NCI-H345 treated with DMSO at 0.1 percent for 48 hours (cell line): Measurements from ENCODE around the gene MACROH2A2.
"Not testable (repeated sequence)": the region's sequence is repeated elsewhere in the genome, so short reads cannot be mapped to it uniquely, and the experiment has no call there.

Experiments used
- DNase-seq: peaks from one replicate; lab custom pipeline; 2025; ENCODE audit not compliant: unreplicated experiment; lab: John Stamatoyannopoulos, UW

The MACROH2A2 gene

GRCh38 chr10:70148516-70148915 is 95.9 kb downstream of the MACROH2A2 start:
- DNase-seq = no peak

- no peak for DNase-seq
Observed at GRCh38 chr10:70155255-70155838, 102.7 kb downstream of the MACROH2A2 start.

- DNase-seq = no peak
Observed at GRCh38 chr10:70158113-70158512, 105.5 kb downstream of the MACROH2A2 start.

- DNase-seq = not testable (repeated sequence)
Observed at GRCh38 chr10:70159366-70159765, 106.7 kb downstream of the MACROH2A2 start.

GRCh38 chr10:70160798-70161197 is 108.2 kb downstream of the MACROH2A2 start:
- DNase-seq = no peak
